ENCODE data around the gene GPR3.
"Not testable (repeated sequence)": the region's sequence is repeated elsewhere in the genome, so short reads cannot be mapped to it uniquely, and the experiment has no call there.

Gene GPR3

GRCh38 chr1:27377760-27378495 lies 14.5 kb upstream of the GPR3 start:
- DNase-seq (ENCODE audit: low read depth in 2 of 3, low spot score in 2 of 3) = no peak

- DNase-seq (ENCODE audit: low read depth in 2 of 3, low spot score in 2 of 3) = no peak
These were observed 12.8 kb upstream of the GPR3 start for GRCh38 chr1:27379564-27380122.

- DNase-seq (ENCODE audit: low read depth in 2 of 3, low spot score in 2 of 3) = no peak
These were observed 12.2 kb upstream of the GPR3 start for GRCh38 chr1:27380224-27380623.

- no peak for DNase-seq (ENCODE audit: low read depth in 2 of 3, low spot score in 2 of 3)
These were observed 11.4 kb upstream of the GPR3 start for GRCh38 chr1:27380766-27381733.

GRCh38 chr1:27381969-27382762 lies 10.3 kb upstream of the GPR3 start:
- no peak for DNase-seq (ENCODE audit: low read depth in 2 of 3, low spot score in 2 of 3)

DNA sequence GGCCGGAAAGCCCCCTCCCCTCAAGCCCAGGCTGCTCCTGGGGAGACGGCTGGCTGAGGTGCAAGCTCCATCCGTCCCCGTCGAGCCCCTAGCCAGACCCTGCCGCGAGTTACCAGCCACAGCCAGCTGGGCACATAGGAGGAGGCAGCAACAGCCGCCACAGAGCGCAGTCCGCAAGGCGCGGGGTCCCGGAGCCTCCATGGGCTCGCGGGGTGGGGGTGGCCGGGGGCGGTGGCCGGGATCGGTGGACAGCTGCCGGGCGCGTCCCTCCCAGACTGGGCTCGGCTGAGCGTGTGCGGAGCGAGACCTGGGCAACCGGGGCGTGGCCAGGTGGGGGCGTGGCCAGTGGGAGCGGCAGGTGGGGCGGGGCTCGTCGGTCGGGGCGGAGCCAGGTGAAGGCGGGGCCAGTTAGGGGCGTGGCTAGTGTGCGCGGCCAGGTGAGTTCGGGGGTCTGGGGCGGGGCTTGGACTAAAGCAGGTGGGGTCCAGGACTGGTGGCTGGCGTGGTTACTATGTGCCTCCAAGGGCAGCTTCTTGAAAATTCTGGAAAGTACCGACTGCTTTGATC lies 9.3 kb upstream of the GPR3 start, which contains the start of gene CD164L2:
CD164L2 (minus strand) TSS at position 295 of the 567 bp plus-strand sequence; CDS start at position 201, 94 bp downstream.
- no peak for DNase-seq (ENCODE audit: low read depth in 2 of 3, low spot score in 2 of 3)

GRCh38 chr1:27383661-27384060 lies 8.8 kb upstream of the GPR3 start:
- no peak for DNase-seq (ENCODE audit: low read depth in 2 of 3, low spot score in 2 of 3)

DNA sequence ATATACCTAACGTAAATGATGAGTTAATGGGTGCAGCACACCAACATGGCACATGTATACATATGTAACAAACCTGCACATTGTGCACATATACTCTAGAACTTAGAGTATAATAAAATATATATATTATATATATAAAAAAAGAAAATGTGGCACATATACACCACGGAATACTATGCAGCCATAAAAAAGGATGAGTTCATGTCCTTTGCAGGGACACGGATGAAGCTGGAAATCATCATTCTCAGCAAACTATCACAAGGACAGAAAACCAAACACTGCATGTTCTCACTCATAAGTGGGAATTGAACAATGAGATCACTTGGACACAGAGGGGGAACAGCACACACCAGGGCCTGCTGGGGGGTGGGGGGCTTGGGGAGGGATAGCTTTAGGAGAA lies 7.6 kb upstream of the GPR3 start:
- not testable (repeated sequence) for DNase-seq (ENCODE audit: low read depth in 2 of 3, low spot score in 2 of 3)

GRCh38 chr1:27388337-27389005 lies 4.0 kb upstream of the GPR3 start:
- DNase-seq (ENCODE audit: low read depth in 2 of 3, low spot score in 2 of 3) = peak in 1 of 3 experiments; percentile 55

GRCh38 chr1:27391511-27392095 lies 819 bp upstream of the GPR3 start:
- no peak for DNase-seq (ENCODE audit: low read depth in 2 of 3, low spot score in 2 of 3)

GRCh38 chr1:27392778-27393635 lies 585 bp downstream of the GPR3 start:
- no peak for DNase-seq (ENCODE audit: low read depth in 2 of 3, low spot score in 2 of 3)

GRCh38 chr1:27393641-27394281 lies 1.3 kb downstream of the GPR3 start:
- no peak for DNase-seq (ENCODE audit: low read depth in 2 of 3, low spot score in 2 of 3)

DNA sequence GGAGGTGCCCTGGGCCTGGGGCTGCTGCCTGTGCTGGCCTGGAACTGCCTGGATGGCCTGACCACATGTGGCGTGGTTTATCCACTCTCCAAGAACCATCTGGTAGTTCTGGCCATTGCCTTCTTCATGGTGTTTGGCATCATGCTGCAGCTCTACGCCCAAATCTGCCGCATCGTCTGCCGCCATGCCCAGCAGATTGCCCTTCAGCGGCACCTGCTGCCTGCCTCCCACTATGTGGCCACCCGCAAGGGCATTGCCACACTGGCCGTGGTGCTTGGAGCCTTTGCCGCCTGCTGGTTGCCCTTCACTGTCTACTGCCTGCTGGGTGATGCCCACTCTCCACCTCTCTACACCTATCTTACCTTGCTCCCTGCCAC lies 1.8 kb downstream of the GPR3 start:
- no peak for DNase-seq (ENCODE audit: low read depth in 2 of 3, low spot score in 2 of 3)

DNA sequence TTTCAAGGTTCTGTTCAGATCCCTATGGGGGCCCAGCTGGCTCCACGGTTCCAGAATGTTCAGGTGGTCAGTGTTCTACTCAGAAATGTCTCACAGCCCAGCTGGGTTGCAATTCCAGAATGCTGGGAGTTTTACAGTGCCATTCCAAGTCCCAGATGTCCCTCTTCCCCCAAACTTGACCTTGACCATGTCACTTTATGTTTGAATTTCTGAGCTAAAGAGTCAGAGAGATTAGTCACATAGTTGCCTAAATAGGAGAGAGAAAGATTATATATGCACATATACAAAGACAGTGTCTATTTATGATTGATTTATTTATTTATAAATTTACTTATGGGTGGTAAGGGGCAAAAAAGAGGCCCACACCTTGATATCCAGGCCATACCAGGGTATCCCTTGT lies 2.5 kb downstream of the GPR3 start:
- DNase-seq (ENCODE audit: low read depth in 2 of 3, low spot score in 2 of 3) = no peak

DNA sequence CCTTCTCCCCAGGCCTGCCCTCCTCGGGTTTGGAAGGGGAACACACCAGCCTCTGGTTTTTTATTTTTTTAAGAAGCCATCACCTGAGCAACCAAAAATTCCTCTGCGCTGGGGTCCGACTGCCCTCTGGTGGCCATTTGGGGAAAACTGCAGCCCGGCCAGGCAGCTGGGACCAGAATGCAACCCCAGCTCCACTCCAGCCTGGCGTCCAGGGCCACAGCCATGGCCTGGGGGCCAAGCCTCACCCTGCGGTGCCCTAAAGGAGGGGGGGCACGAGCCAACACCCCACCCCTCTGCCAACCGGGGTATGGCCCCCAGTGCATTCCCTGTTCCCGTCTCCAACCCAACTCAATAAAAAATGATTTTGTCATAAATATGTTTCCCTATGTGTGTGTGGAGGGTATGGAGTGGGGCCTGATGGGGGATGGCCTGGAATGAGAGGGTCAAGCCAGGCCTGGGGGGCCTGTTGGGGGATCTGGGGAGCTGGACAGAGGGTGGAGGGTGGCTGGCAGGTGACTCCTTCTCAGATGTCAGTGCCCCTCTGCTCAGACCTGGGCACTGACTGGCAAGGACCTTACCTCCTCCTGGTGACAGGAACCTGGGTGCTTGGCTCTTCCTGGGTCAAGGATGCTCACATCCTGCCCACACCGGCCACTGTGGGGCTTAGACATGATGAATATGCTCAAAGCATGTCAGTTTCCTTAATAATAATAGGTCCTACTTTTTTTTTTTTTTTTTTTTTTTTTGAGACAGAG lies 3.2 kb downstream of the GPR3 start:
- DNase-seq (ENCODE audit: low read depth in 2 of 3, low spot score in 2 of 3) = peak; percentile 52 to 69 (median 60)

DNA sequence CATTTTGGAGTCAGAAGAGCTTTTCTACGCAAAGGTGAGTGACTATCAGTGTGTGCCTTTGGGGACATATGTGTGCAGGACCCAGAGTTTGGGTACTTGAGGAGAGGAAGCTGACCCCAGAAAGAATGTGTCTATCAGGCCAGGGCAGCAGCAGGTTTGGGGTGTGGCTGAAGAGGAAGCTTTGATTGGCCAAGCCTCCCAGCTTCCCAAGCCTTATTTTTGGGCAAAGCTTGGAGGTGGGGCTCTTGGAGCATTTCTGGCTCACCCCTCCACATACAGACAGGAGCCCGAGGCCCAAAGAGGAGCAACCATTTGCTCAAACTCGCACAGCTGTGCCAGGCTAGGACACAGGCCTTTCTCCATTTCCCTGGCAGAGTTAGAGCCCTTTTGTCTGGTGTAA lies 4.7 kb downstream of the GPR3 start:
- DNase-seq (ENCODE audit: low read depth in 2 of 3, low spot score in 2 of 3) = no peak

DNA sequence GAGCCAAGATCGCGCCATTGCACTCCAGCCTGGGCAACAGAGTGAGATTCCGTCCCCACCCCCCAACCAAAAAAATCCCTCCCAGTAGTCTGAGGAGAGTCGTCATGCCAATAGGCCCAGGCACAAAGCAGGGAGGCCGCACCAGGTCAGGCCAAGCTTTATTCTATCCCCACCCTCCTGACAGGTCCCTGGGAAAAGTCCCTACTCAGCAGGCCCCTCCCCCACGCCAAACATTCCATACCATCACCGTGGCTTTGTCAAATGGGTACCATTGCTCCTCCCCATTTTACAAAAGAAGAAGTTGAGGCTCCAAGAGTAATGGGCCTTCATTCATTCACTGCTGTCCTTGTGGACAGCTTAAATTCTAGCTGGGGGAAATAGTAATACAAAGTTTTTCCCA lies 5.3 kb downstream of the GPR3 start:
- DNase-seq (ENCODE audit: low read depth in 2 of 3, low spot score in 2 of 3) = no peak

All from activated CD8-positive, alpha-beta memory T cell treated with anti-CD3 and anti-CD28 coated beads for 48 hours (primary cell).